ENCODE results near the gene KIAA0319L.
A peak's percentile ranks its signal among the peaks of the same experiment; 100 is the strongest.

Gene KIAA0319L

GRCh38 chr1:35507947-35508346 lies 49.3 kb downstream of the KIAA0319L start:
- TF ChIP-seq ZFX (IDR thresholded peaks at IDR 0.05), result no peak
- TF ChIP-seq CTCF (conservative IDR thresholded peaks at IDR 0.05), result no peak
- H3K27ac ChIP-seq, result no peak overlapping the region

GRCh38 chr1:35506960-35507912 lies 50.0 kb downstream of the KIAA0319L start:
- TF ChIP-seq ZFX (IDR thresholded peaks at IDR 0.05), result no peak
- no peak for TF ChIP-seq CTCF (conservative IDR thresholded peaks at IDR 0.05)
- peak overlapping the region; percentile 93 for H3K27ac ChIP-seq

GRCh38 chr1:35505911-35506798 lies 51.0 kb downstream of the KIAA0319L start:
- no peak for TF ChIP-seq ZFX (IDR thresholded peaks at IDR 0.05)
- peak; percentile 19; the same call in 1 of the 2 replicates for TF ChIP-seq CTCF (conservative IDR thresholded peaks at IDR 0.05)
- H3K27ac ChIP-seq, result peak overlapping the region; percentile 93

GRCh38 chr1:35502242-35502641 lies 55.0 kb downstream of the KIAA0319L start:
- no peak for TF ChIP-seq ZFX (IDR thresholded peaks at IDR 0.05)
- no peak for TF ChIP-seq CTCF (conservative IDR thresholded peaks at IDR 0.05)
- no peak overlapping the region for H3K27ac ChIP-seq

GRCh38 chr1:35500439-35500838 lies 56.8 kb downstream of the KIAA0319L start:
- no peak for TF ChIP-seq CTCF (conservative IDR thresholded peaks at IDR 0.05)
- TF ChIP-seq ZFX (IDR thresholded peaks at IDR 0.05), result no peak
- H3K27ac ChIP-seq, result peak overlapping the region; percentile 55; the same call in 1 of the 2 replicates

- TF ChIP-seq CTCF (conservative IDR thresholded peaks at IDR 0.05), result no peak
- no peak for TF ChIP-seq ZFX (IDR thresholded peaks at IDR 0.05)
- peak overlapping the region; percentile 55; the same call in 1 of the 2 replicates for H3K27ac ChIP-seq
Observed at GRCh38 chr1:35499652-35500176, 57.5 kb downstream of the KIAA0319L start.
